Keratinocyte (primary cell): ENCODE measurements around the gene PTPN6. TPM values are rescaled to one million over a fixed set of nuclear protein-coding genes. Genes with fewer than 3 reads are reported as not detected.

Source experiments
- DNase-seq: peaks from one replicate; pipeline ENCODE4 v3.0.0-alpha.2; 2011; ENCODE audit warnings: low read depth, missing footprints, low spot score
- FAIRE-seq: peaks from 2 replicates; lab custom pipeline; 2011; peaks lifted over from hg19 to GRCh38; lab: Jason Lieb, UNC
- H2AFZ ChIP-seq: 2 replicates; pipeline ENCODE4 v1.6.0; 2012; ENCODE audit warnings: low read length, control low read depth, inconsistent platforms; ENCODE audit not compliant: control insufficient read depth
- H3K27ac ChIP-seq: 2 replicates; pipeline ENCODE4 v1.5.1; 2011; ENCODE audit warnings: low read length; ENCODE audit not compliant: control insufficient read depth, insufficient read depth
- H3K27me3 ChIP-seq: 3 replicates; pipeline ENCODE4 v1.6.0; 2011; ENCODE audit warnings: low read length; ENCODE audit not compliant: control insufficient read depth, insufficient read depth; ENCODE audit errors: extremely low read depth
- H3K36me3 ChIP-seq, 2 experiments: 2 replicates in 1 of 2; 3 replicates in 1 of 2; pipeline ENCODE4 v1.5.1; 2011; ENCODE audit warnings: low read length in 2 of 2, mild to moderate bottlenecking in 1 of 2; ENCODE audit not compliant: control insufficient read depth in 2 of 2, insufficient read depth in 2 of 2; ENCODE audit errors: extremely low read depth in 1 of 2
- H3K4me1 ChIP-seq: 3 replicates; pipeline ENCODE4 v1.5.1; 2011; ENCODE audit warnings: low read length; ENCODE audit not compliant: control insufficient read depth, insufficient read depth; ENCODE audit errors: extremely low read depth
- H3K4me2 ChIP-seq: 3 replicates; pipeline ENCODE4 v1.6.0; 2011; ENCODE audit warnings: low read depth, low read length; ENCODE audit not compliant: control insufficient read depth, insufficient read depth; ENCODE audit errors: extremely low read depth
- H3K4me3 ChIP-seq, 3 experiments: fragments of 200-600 bp in 1 of 3; sonication (generic) in 1 of 3; 2 replicates in 2 of 3; 3 replicates in 1 of 3; pipeline ENCODE4 v1.5.1; 2011 to 2016; ENCODE audit warnings: low read length in 3 of 3, mild to moderate bottlenecking in 3 of 3, control low read depth in 2 of 3, inconsistent platforms in 1 of 3, low read depth in 1 of 3, mixed read lengths in 1 of 3, mixed run types in 1 of 3, moderate library complexity in 1 of 3; ENCODE audit not compliant: control insufficient read depth in 2 of 3, insufficient read depth in 2 of 3; ENCODE audit errors: extremely low read depth in 1 of 3
- H3K79me2 ChIP-seq: 2 replicates; pipeline ENCODE4 v1.6.0; 2012; ENCODE audit warnings: low read length; ENCODE audit not compliant: control insufficient read depth, insufficient read depth
- H3K9ac ChIP-seq: 3 replicates; pipeline ENCODE4 v1.6.0; 2011; ENCODE audit warnings: low read length; ENCODE audit not compliant: control insufficient read depth, insufficient read depth; ENCODE audit errors: extremely low read depth
- H3K9me1 ChIP-seq: 3 replicates; pipeline ENCODE4 v1.6.0; 2011; ENCODE audit warnings: low read length; ENCODE audit not compliant: control insufficient read depth, insufficient read depth; ENCODE audit errors: extremely low read depth
- H3K9me3 ChIP-seq: 2 replicates; pipeline ENCODE4 v1.5.1; 2012; ENCODE audit warnings: low read depth, low read length; ENCODE audit not compliant: control insufficient read depth
- H4K20me1 ChIP-seq: 3 replicates; pipeline ENCODE4 v1.6.0; 2011; ENCODE audit warnings: low read length; ENCODE audit not compliant: control insufficient read depth, insufficient read depth; ENCODE audit errors: extremely low read depth
- CTCF ChIP-seq, 3 experiments: IDR thresholded peaks in 1 of 3; conservative IDR thresholded peaks in 1 of 3; optimal IDR thresholded peaks in 1 of 3; 2 replicates in 2 of 3; 3 replicates in 1 of 3; pipeline versions ENCODE3 to v1.5.1; 2011; ENCODE audit warnings: low read length in 3 of 3, mild to moderate bottlenecking in 3 of 3, moderate library complexity in 2 of 3, control low read depth in 1 of 3, inconsistent platforms in 1 of 3; ENCODE audit not compliant: insufficient read depth in 2 of 3; ENCODE audit errors: extremely low read depth in 1 of 3
- EZH2 ChIP-seq: IDR thresholded peaks from one replicate; pipeline ENCODE4 v1.6.1; 2012; ENCODE audit warnings: inconsistent platforms, mild to moderate bottlenecking, low read length, moderate library complexity
- dilution Hi-C: fragments of 300-500 bp; cut with MboI; formaldehyde crosslinking; loops from one replicate; pipeline ENCODE4 v1.7.0; 2020; ENCODE audit warnings: low sequenced_read_pairs; ENCODE audit not compliant: extremely low pct_ligation_motif_present
- polyA plus RNA-seq, 5 experiments: library from polyadenylated mRNA; depleted of rRNA in 3 of 5; stranded (reverse) in 3 of 5; stranded (forward) in 1 of 5; unstranded in 1 of 5; fragments of >200 nt; gene quantifications; 1 replicate in 1 of 5; 2 replicates in 3 of 5; 3 replicates in 1 of 5; pipeline versions ENCODE4 v1.2.1 to v1.2.3, GENCODE V29; 2011 to 2012; ENCODE audit warnings: missing spikeins in 2 of 5, low read depth in 1 of 5, low replicate concordance in 1 of 5

The PTPN6 gene
- polyA plus RNA-seq, 1 donor (not counting 4 experiments of a cell fraction or from before 2014, with no cell fraction given), result 18.7 TPM

GRCh38 chr12:6945613-6946012, 5.5 kb upstream of the PTPN6 start:
- H2AFZ ChIP-seq, result peak overlapping the region; percentile 45
- peaks cover 27% of the 10 kb centered on the region for H3K4me1 ChIP-seq
- no peaks in the 10 kb centered on the region for H3K9me1 ChIP-seq
- no peaks in the 10 kb centered on the region for H4K20me1 ChIP-seq
- DNase-seq, result no peak
- peak overlapping the region; percentile 67 for H3K9ac ChIP-seq
- no peak for FAIRE-seq
- peak overlapping the region; percentile 95 for H3K4me2 ChIP-seq
- H3K4me3 ChIP-seq, result peak overlapping the region; percentile 28 to 64 (median 64)
- no peaks in the 10 kb centered on the region for H3K27me3 ChIP-seq
- TF ChIP-seq CTCF (optimal IDR thresholded peaks at IDR 0.05 in 1 of 3, IDR thresholded peaks at IDR 0.05 in 1 of 3, conservative IDR thresholded peaks at IDR 0.05 in 1 of 3; ENCODE audit: extremely low read depth in 1 of 3, insufficient read depth in 2 of 3, low read length in 3 of 3) (no peak), EZH2 (no peak)
- dilution Hi-C loops, result no loop called here
- no peaks in the 10 kb centered on the region for H3K9me3 ChIP-seq
- H3K27ac ChIP-seq, result peak overlapping the region; percentile 66
- H3K79me2 ChIP-seq, result peaks cover 6% of the 10 kb centered on the region
- peaks cover 5 to 10% of the 10 kb centered on the region in 2 experiments for H3K36me3 ChIP-seq

GRCh38 chr12:6946033-6946919, 4.9 kb upstream of the PTPN6 start:
- H3K27me3 ChIP-seq, result no peaks in the 10 kb centered on the region
- peak overlapping the region; percentile 66 for H3K27ac ChIP-seq
- dilution Hi-C loops, result no loop called here
- peak overlapping the region; percentile 45 for H2AFZ ChIP-seq
- peak overlapping the region; percentile 55 to 64 (median 64) for H3K4me3 ChIP-seq
- TF ChIP-seq EZH2 (no peak), CTCF (optimal IDR thresholded peaks at IDR 0.05 in 1 of 3, IDR thresholded peaks at IDR 0.05 in 1 of 3, conservative IDR thresholded peaks at IDR 0.05 in 1 of 3; ENCODE audit: extremely low read depth in 1 of 3, insufficient read depth in 2 of 3, low read length in 3 of 3) (no peak)
- peaks cover 6% of the 10 kb centered on the region for H3K79me2 ChIP-seq
- peaks cover 27% of the 10 kb centered on the region for H3K4me1 ChIP-seq
- FAIRE-seq (peak; percentile 66), DNase-seq (no peak)
- peaks cover 4 to 6% of the 10 kb centered on the region in 2 experiments for H3K36me3 ChIP-seq
- no peaks in the 10 kb centered on the region for H4K20me1 ChIP-seq
- H3K4me2 ChIP-seq, result peak overlapping the region; percentile 95
- H3K9me3 ChIP-seq, result no peaks in the 10 kb centered on the region
- H3K9ac ChIP-seq, result peak overlapping the region; percentile 67
- H3K9me1 ChIP-seq, result no peaks in the 10 kb centered on the region
